HG03108 (cell line): ENCODE measurements around the gene UHRF2.
"Not testable (repeated sequence)": the region's sequence is repeated elsewhere in the genome, so short reads cannot be mapped to it uniquely, and the experiment has no call there.

Experiments used
- ATAC-seq: cut with Tn5 transposase; IDR thresholded peaks from one replicate; pipeline ENCODE4 v1.9.1; 2021; ENCODE audit warnings: moderate library complexity; ENCODE audit not compliant: unreplicated experiment

Gene UHRF2

DNA sequence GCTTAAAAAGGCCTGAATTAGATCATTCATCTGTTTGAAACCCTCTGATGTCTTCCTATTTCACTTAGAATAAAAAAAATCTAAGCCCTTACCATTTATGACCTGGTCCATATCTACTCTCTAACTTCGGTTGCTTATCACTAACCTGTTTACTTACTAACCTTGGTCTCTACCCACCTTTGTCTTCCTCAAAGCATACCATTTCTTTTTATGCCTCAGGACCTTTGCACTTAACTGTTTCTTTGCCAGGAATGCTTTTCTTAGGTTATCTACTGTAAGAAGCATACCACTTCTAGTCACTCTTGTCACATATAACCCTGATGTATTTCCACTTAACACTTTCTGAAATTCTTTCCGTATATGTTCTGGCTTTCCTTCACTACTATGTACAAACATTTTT, 67.0 kb downstream of the UHRF2 start:
- ATAC-seq = no peak

DNA sequence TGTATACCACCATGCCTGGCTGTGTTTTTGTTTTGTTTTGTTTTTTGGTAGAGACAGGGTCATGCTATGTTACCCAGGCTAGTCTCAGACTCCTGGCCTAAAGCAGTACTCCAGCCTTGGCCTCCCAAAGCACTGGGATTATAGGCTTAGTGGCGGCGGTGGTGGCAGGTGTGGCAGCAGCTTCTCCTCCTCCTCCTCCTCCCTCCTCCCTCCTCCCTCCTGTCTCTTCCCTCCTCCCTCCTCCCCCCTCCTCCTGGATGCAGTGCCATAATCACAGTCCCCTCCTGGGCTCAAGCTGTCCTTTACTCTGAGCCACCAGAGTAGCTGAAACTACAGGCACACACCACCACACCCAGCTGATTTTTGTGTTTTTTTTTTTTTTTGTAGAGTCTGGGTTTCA, 71.2 kb downstream of the UHRF2 start:
- ATAC-seq = no peak

DNA sequence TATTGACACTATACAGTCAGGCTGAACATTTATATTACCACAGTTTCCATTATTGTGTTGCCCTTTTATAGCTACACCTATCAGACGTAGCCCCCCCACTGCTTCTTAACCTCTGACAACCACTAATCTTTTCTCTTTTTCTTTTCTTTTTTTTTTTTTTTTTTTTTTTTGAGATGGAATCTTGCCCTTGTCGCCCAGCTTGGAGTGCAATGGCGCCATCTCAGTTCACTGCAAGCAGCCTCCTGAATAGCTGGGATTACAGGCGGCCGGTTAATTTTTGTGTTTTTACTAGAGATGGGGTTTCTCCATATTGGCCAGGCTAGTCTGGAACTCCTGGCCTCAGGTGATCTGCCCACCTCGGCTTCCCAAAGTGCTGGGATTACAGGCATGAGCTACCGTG, 75.4 kb downstream of the UHRF2 start:
- no peak for ATAC-seq

DNA sequence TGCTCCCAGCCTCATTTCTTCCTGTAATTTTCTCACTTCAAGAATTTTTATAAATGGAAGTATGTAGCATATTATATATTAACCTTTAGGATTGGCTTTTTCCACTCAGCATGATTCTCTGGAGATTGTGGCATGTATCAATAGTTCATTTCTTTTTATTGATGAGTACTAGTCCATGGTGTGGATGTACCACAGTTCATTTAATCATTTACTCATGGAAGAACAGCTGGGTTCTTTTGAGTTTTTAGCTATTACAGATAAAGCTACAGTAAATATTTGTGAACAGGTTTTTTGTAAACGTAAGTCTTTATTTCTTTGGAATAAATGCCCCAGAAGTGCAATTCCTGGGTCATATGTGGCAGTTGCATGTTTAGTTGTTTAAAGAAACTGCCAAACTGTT, 76.1 kb downstream of the UHRF2 start:
- ATAC-seq = no peak

- ATAC-seq = no peak
These were observed 77.9 kb downstream of the UHRF2 start for GRCh38 chr9:6490863-6491262.

DNA sequence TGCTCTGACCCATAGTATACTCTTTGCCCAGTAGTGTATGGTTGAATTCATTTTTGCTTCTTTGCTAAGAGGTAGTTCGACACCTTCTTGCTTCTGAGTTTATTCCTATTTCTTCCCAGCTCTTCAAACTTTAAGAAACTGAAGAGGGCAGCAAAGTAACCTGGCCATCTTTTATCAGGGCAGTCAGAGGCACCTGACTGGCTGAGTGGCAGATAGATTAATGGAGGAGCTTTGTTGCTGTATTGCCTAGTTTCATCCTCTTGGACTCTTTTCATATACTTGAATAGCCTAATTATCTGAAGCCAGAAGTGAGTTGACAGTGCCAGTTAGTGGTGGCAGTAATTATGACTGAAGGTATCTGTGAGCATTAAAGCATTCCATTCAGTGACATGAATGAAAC, 82.5 kb downstream of the UHRF2 start:
- no peak for ATAC-seq

- no peak for ATAC-seq
These were observed 86.0 kb downstream of the UHRF2 start for GRCh38 chr9:6498982-6499381.

DNA sequence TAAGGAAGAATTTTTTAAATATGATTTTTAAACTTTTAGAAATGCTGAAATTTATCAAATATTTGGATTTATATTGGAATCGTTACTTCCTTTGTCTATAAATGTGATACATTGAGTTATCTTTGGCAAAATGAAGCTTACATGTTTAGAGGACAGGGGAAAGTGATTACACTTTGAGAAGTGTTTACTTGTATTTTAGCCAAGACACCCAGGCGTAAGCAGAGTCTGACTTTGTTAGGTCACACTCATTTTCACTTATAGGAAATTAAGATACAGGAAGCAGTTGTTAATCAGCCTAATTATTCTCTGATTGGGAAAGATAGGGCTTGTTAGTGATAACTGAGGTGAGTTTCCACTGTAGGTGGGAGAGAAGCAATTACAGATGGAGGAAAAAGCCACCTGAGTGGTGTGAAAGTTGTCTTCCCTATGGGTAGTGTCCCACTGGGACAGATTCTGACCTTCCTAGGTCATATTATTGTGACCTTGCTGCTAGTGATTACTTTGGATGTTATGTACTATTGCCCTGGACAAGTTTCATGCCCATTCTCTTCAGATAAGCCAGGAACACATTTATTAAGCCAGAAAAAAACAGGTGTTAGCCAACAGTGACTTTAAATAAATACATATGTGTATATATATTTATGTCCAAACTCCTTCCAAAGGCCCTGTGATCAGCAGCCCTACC, 88.7 kb downstream of the UHRF2 start:
- no peak for ATAC-seq

DNA sequence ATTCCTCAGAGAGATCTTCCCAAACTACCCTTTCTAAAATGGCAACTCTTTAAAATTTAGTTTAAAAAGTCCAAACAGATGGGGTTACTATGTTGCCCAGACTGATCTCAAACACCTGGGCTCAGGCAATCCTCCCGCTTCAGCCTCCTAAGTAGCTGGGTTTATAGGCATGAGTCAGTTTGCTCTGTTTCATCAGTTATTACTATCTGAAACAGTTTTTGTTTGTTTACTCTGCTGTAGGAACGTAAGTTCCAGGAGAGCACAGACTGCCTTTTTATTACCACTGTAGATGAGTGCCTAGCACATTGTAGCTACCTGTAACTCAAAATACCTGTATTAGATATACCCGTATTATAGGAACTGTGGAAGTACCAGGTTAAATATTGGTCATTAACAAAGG, 89.4 kb downstream of the UHRF2 start:
- ATAC-seq = no peak

GRCh38 chr9:6506571-6506970, 93.6 kb downstream of the UHRF2 start:
- no peak for ATAC-seq

- ATAC-seq = no peak
These were observed 99.2 kb downstream of the UHRF2 start for GRCh38 chr9:6512085-6512657.

DNA sequence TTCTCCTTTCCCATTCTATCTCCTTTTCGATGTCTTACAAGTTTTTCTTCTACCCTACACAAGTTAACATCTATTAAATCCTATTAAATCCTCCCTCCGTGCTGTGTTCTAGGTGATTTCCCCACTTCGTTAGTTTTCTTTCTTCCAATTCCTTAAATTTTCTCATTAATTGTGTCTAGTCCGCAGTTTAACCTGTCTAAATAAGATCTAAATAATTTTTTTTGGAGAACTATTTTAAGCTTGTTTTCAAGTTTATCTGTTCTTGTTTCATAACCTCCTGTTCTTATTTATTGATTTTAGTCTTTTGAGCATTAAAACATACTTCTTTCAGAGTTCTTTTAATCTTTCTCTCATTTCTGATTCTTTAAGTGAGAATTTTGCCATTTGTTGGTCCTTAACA, 109.3 kb downstream of the UHRF2 start:
- ATAC-seq = no peak

DNA sequence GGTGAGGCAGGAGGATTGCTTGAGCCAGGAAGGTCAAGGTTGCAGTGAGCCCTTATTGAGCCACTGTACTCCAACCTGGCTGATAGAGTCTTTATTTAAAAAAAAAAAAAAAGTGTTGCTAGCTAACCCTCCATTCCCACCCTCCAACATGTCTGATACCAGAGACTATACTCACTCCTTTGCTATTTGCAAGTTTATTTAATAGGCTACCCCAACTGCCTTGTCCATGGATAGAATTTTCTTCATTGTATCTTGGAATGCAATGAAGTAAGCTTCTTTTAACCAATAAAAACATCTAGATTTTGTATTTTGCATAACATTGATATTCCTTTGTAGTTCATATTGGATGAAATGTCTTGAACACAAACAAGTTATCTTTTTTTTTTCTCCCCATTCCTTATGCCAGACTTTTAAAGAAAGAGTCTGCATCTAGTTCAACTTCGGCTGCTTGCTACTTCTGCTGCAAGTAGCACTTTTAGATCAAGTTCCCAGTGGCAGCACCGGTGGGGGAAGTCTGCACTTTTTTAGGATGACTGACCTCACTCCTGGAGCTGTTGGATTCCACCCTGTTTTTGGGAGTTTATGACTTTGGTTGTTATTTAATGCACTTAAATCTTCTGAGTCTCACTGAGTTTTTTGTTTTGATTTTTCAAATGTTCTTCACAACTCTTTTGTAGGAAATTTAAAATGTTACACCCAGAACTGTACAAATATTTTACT, 112.5 kb downstream of the UHRF2 start:
- ATAC-seq = no peak

DNA sequence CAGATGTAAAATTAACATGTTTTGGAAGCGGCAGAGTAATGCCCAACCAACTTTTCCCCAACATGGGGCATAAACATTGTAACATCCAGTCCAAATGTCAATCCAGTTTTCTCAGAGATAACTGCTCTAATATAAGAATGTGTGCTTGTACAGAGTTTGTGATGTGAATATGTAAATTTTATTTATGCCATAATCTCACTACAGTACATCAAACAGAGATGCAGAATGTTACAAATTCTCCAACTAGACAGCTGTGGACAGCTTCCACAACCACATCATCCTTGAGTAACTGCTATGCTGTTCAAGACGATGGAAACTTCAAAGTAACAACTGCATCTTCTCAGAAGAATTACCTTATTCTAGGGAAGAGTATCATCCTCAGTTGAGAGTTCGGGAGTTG, 122.6 kb downstream of the UHRF2 start:
- no peak for ATAC-seq

GRCh38 chr9:6538666-6539071, 125.7 kb downstream of the UHRF2 start:
- ATAC-seq = no peak

DNA sequence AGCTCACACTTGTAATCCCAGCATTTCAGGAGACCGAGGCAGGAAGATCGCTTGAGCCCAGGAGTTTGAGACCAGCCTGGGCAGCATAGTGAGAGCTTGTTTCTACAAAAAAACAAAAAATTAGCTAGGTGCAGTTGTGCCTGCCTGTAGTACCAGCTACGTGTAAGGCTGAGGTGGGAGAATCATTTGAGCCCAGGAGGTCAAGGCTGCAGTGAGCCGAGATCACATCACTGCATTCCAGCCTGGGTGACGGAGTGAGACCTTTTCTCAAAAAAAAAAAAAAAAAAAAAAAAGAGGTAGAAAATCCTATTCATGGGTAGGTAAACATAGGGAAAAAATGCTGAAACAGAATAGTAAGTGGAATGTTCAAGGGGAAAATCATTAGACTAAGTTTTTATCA, 129.6 kb downstream of the UHRF2 start:
- ATAC-seq = not testable (repeated sequence)

DNA sequence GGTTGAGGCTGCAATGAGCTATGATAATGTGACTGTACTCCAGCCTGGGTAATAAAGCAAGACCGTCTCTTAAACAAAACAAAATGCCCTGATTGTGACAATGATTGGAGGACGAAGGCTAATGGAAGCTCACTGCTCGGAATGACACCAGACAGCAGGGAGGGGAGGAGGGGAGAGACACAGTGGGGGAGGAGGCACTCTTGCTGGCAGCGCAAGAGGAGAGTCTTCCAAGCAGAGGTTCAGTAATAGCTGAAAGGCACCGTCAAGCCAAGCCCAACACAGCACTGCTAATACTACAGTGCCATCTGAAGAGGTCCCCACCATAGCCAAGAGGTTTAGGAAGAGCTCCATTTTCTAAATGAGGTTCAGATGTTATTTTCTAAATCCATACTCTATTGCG, 130.2 kb downstream of the UHRF2 start:
- ATAC-seq = no peak

GRCh38 chr9:6545017-6545691, 132.2 kb downstream of the UHRF2 start:
- no peak for ATAC-seq

GRCh38 chr9:6549106-6549800, 136.3 kb downstream of the UHRF2 start:
- no peak for ATAC-seq

DNA sequence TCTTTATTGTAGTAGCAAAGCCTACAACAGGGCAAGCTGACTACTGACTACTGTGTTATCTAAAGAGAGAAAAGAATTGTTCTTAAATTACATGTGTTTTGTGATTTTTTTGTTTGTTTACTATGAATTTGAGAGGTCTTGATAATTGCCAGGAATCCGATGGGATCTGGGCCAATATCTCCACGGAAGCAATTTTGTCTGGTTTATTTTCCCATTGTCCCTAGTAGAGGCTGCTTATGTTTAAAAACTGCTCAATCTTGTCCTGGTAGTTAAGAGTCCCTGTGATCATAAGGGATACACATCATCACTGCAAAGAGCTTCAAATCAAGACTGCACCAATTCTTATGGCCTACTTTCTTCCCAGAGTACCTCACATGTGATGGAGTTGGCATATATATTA, 138.1 kb downstream of the UHRF2 start:
- ATAC-seq = no peak

DNA sequence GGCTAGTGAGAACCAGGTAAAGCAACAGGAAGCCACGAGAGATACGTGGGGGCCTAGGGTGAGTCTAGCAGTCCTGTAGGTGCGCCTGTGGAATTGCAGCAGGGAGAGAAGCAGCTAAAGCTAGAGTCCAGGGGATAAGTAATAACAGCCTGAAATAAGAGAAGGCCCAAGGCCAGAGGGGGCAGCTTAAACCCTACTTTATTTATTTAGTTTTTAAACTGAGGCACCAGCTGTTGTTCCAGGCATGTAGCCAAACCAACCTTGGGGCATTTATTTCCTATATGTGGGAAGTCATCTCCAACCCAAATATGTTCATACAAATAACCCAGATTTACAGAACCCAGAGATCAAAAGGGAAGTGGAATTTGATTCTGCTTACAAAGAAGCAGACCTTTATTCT, 139.0 kb downstream of the UHRF2 start:
- no peak for ATAC-seq
